GM21367 (cell line): ENCODE results near the gene ZMAT3.
A peak's percentile ranks its signal among the peaks of the same experiment; 100 is the strongest.

Experiments
- ATAC-seq: cut with Tn5 transposase; IDR thresholded peaks from one replicate; pipeline ENCODE4 v1.9.1; 2021; ENCODE audit not compliant: unreplicated experiment

The ZMAT3 gene

GRCh38 chr3:179027326-179027900 lies 44.2 kb downstream of the ZMAT3 start:
- ATAC-seq = no peak

- no peak for ATAC-seq
These were observed 45.0 kb downstream of the ZMAT3 start for GRCh38 chr3:179026636-179027035.

- no peak for ATAC-seq
These were observed 50.3 kb downstream of the ZMAT3 start for GRCh38 chr3:179021119-179021903.

- ATAC-seq = no peak
These were observed 51.5 kb downstream of the ZMAT3 start for GRCh38 chr3:179020112-179020511.

GRCh38 chr3:179018808-179019207 lies 52.8 kb downstream of the ZMAT3 start:
- ATAC-seq = no peak

- ATAC-seq = peak; percentile 49
These were observed 54.5 kb downstream of the ZMAT3 start for GRCh38 chr3:179016979-179017670.

GRCh38 chr3:179015551-179016020 lies 56.0 kb downstream of the ZMAT3 start:
- peak; percentile 70 for ATAC-seq

GRCh38 chr3:179005706-179006105 lies 65.9 kb downstream of the ZMAT3 start:
- no peak for ATAC-seq

GRCh38 chr3:179005213-179005612 lies 66.4 kb downstream of the ZMAT3 start:
- ATAC-seq = no peak

- no peak for ATAC-seq
These were observed 71.0 kb downstream of the ZMAT3 start for GRCh38 chr3:179000659-179001058.

- ATAC-seq = no peak
These were observed 71.5 kb downstream of the ZMAT3 start for GRCh38 chr3:179000144-179000543.

GRCh38 chr3:178996399-178996798 lies 75.2 kb downstream of the ZMAT3 start:
- ATAC-seq = no peak

- no peak for ATAC-seq
These were observed 81.3 kb downstream of the ZMAT3 start for GRCh38 chr3:178990293-178990692.

GRCh38 chr3:178989821-178990220 lies 81.8 kb downstream of the ZMAT3 start:
- no peak for ATAC-seq

- ATAC-seq = no peak
These were observed 83.9 kb downstream of the ZMAT3 start for GRCh38 chr3:178987745-178988144.

- no peak for ATAC-seq
These were observed 85.2 kb downstream of the ZMAT3 start for GRCh38 chr3:178986456-178986855.

- ATAC-seq = no peak
These were observed 89.5 kb downstream of the ZMAT3 start for GRCh38 chr3:178982137-178982536.

- no peak for ATAC-seq
These were observed 96.3 kb downstream of the ZMAT3 start for GRCh38 chr3:178975320-178975719.

- ATAC-seq = no peak
These were observed 100.0 kb downstream of the ZMAT3 start for GRCh38 chr3:178971614-178972013.

GRCh38 chr3:178969004-178969700 lies 102.5 kb downstream of the ZMAT3 start:
- ATAC-seq = peak; percentile 91
